HG03558 (cell line): ENCODE results near the gene ADGRD1.
"Not testable (repeated sequence)": the region's sequence is repeated elsewhere in the genome, so short reads cannot be mapped to it uniquely, and the experiment has no call there.

Experiments
- ATAC-seq: cut with Tn5 transposase; IDR thresholded peaks from one replicate; pipeline ENCODE4 v1.9.1; 2021; ENCODE audit warnings: moderate number of reproducible peaks; ENCODE audit not compliant: unreplicated experiment; ENCODE audit errors: extremely low read depth

ADGRD1 gene

DNA sequence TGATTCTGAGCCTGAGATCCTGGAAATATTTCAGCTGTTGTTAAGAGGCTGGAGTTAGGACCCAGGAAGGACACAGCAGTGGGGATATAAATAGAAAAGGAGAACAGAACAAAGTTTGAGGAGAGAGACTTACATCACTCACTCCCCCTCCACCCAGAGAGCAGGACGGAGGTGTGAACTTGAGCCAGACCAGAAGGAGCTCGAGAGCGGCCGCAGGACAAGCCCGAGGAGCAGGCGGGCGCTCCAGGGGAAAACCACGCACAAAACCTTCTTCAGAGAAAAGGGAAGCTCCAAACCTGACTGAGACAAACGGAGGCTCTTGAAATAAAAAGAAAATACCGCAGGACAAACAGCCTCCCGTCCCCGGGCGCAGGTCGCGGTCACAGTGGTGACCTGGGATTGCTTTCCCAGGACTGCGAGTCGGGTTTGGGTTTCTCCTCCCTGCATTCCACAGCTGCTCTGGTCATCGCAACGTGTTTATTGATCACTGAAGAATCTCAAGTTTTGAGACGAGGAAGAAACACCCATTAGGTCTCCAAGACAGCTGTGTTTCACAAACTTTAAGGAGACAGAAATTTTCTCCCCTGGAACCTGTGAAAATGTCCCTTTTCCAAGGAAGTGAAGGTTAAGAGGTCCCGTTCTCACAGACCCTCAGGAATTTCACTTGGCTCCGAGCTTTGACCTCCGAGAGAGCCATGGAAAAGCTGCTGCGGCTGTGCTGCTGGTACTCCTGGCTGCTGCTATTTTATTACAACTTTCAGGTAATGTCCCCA, at the start of gene ADGRD1:
ADGRD1 (plus strand) TSS at position 137 of the 773 bp plus-strand sequence; CDS start at position 696, 559 bp downstream.
- no peak for ATAC-seq

DNA sequence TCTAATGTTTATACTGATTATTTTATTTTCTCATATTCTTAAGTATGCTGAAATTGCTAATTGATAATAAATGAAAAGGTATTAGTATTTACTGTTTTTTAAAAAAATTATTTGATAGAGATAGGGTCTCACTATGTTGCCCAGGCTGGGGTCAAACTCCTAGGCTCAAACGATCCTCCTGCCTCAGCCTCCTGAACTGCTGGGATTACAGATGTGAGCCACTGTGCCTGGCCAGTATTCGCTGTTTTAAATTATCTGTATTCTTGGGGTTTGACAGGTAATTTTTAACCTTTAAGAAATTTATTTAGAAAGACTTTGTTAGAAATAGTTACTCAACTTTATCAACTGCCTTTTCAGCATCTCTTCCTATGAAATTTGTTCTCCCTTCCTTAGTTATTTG, 49.6 kb upstream of the ADGRD1 start:
- ATAC-seq, result no peak

DNA sequence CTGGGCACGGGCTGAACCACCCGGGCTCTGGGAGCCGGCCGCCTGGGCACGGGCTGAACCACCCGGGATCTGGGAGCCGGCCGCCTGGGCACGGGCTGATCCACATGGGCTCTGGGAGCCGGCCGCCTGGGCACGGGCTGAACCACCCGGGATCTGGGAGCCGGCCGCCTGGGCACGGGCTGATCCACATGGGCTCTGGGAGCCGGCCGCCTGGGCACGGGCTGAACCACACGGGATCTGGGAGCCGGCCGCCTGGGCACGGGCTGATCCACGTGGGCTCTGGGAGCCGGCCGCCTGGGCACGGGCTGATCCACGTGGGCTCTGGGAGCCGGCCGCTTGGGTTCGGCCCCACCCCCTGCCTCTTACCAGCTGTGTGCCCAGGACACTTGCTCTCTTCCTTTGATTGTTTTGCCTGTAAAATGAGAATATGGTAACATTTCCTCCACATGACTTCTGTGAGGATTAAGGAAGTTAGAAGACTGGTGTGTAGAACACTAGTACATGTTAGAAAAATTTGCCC, 48.7 kb upstream of the ADGRD1 start:
- not testable (repeated sequence) for ATAC-seq

- no peak for ATAC-seq
Observed at GRCh38 chr12:130909111-130909510, 44.6 kb upstream of the ADGRD1 start.

DNA sequence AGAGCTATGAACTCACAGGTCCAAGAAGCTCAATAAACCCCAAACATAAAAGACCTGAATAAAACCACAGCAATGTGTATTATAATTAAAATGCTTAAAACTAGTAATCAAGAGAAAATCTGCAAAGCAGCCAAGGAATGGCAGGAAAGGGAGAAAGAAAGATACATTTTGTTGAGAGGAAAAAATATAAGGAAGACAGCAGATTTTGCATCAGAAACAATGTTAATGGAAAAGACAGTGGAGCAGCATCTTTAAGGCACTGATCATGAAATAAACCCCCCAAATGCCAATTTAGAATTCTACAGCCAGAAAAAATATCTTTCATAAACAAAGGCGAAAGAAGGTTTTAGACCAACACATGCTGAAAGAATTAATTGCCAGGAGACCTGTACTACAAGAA, 42.5 kb upstream of the ADGRD1 start:
- ATAC-seq, result no peak

GRCh38 chr12:130911933-130912332, 41.8 kb upstream of the ADGRD1 start:
- no peak for ATAC-seq

DNA sequence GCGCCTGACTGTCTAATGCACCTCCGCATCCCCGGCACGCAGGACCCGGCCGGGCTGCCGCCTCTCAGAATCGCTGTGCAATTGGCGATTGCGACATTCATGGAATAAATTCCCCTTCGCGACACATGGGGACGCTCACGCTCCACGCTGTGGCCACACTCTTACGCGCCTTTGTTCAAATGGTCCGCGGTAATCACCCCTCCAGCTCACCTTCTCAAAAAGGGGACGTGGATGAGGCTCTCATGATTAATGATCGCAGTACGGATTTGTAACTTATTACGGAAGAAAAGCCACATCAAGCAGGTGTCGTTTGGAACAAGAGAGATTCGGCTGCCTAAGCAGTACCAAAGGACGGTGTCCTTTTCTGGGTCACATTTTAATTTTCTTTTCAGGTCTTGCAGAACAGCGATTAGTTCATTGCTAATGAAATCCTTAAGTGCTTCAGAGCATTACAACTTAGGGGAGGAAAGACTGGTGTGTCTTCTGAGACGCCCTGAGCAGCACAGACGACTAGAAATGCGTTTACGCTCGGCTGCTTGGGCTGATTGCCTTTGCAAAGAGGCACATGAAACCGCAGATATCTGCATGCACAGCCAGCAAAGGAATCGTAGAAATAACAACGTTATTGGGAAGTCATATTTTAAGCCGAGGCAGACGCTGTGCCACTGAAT, 37.3 kb upstream of the ADGRD1 start:
- no peak for ATAC-seq

- no peak for ATAC-seq
Observed at GRCh38 chr12:130917607-130918006, 36.1 kb upstream of the ADGRD1 start.

GRCh38 chr12:130919086-130919485, 34.6 kb upstream of the ADGRD1 start:
- no peak for ATAC-seq

GRCh38 chr12:130920119-130920703, 33.5 kb upstream of the ADGRD1 start:
- ATAC-seq, result no peak

DNA sequence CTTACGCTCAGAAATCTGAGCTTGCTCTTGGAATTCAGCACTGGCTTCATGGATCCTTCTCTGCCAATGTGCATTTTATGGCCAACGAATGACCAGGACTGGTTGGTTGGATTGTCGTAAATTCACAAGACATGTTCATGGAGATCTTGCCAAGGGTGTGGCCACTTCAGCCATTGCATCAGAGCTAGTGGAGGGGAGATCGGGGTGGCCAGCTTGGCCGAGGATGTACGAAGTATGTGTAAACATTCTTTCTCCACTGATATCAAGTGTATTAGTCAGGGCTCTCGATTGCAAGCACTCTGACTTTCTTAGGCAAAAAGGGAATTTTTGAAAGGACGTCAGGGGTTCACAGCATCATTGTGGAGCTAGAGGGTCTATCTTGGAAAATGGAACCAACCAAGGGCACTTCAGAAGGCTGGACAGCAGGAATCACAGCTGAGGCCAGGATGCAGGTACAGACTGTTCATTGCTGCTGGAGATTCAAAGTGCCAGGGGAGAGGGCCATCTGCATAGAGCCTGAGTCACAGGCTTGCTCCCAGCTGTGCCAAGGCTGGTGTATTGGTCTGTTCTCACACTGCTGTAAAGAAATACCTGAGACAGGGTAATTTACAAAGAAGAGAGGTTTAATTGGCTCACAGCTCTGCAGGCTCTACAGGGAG, 32.9 kb upstream of the ADGRD1 start:
- no peak for ATAC-seq

GRCh38 chr12:130922511-130922953, 31.2 kb upstream of the ADGRD1 start:
- no peak for ATAC-seq

GRCh38 chr12:130924966-130925665, 28.6 kb upstream of the ADGRD1 start:
- ATAC-seq, result no peak

DNA sequence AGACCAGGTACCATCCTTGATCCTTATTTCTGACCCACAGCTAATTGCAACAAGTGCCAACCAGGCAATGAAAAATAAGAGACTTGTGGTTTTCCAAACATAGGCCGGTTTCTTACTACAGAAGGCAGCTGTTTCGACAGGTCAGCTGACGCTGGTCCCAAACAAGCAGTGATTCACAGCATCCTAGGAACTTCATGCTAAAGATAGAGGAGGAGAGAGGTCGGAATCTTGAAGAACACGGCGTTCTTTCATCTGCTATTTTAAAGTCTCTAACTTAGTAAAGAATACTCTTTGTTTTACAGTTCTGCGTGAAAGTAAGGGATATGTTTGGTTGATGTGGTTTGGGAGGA, 28.1 kb upstream of the ADGRD1 start:
- no peak for ATAC-seq

DNA sequence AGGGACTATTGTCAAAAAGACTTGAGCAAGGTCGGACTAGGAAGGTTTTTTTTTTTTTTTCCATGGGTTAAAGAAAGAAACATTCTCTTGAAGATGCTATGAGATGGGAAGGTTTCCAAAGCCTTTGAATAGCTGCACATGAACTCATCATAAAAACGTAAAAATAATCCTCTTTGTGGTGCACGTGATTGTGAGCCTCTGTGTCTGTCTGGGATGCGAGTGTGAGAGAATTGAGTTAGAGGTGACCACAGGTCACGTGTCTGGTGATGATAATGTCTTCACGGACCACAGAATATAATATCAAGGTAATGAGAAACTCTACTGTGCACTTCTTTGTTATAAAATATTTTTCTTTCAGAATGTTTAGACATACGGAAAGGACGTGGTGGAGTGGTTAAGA, 24.3 kb upstream of the ADGRD1 start:
- no peak for ATAC-seq

- no peak for ATAC-seq
Observed at GRCh38 chr12:130932061-130932930, 21.4 kb upstream of the ADGRD1 start.

DNA sequence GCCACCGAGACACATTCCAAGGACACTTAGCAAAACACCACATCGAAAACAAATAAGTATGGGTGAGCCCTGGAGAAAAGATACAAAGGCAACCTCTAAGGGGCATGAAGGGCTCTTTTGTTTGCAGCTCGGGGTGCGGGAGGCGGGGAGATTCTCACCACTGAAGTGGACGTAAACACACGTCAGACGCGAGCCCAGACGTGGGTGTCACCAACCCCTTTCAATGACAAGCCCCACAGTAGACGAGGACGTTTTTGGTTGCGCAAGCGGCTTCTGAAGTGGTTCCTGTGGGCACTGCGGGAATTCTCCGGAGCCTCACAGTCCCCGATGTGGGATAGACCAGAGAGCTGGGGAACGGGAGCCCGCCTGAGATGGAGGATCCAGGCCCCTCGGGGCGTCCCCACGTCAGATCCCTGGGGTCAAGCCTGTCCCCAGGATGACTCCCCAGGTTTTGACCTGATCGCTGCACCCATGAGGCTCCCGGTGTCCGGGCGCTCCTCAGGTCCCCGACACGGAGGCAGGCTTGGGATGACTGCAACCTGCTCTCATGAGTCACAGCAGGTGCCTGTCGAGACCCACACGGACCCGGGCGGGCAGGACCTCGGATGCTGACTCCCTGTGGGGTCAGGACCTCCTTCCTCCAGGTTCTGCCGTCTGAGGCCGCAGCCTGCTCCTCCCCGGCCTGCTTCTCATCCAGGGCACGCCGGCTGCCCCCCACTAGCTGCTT, 20.3 kb upstream of the ADGRD1 start:
- ATAC-seq, result no peak

GRCh38 chr12:130934753-130935152, 19.0 kb upstream of the ADGRD1 start:
- ATAC-seq, result no peak

DNA sequence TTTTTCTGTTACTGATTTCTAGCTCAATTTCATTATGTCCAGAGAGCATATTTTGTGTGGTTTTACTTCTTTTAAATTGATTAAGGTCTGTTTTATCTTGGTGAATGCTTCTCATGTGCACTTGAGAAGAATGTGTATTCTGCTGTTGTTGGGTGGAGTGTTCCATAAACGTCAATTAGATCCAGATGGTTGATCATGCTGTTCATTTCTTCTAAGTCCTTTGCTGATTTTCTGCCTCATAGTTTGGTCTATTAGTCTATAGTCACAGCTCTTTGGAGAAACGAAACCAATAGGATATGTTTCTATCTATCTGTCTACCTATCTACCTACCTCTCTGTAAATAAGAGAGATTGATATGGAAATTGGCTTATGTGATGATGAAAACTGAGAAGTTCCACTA, 17.1 kb upstream of the ADGRD1 start:
- ATAC-seq, result no peak
